Measurements from ENCODE around the gene H2BK1.

The H2BK1 gene

GRCh38 chr7:151240942-151241754, 30.9 kb upstream of the H2BK1 start:
- CTCF ChIA-PET: no interaction called here
- no peak for DNase-seq (ENCODE audit: extremely low spot score)
- TF ChIP-seq FOXA1 (IDR thresholded peaks at IDR 0.05) (no peak), ZNF384 (IDR thresholded peaks at IDR 0.05) (no peak), TARDBP (IDR thresholded peaks at IDR 0.05) (no peak), FOXM1 (IDR thresholded peaks at IDR 0.05; ENCODE audit: borderline replicate concordance) (no peak), L3MBTL2 (conservative IDR thresholded peaks at IDR 0.05) (no peak), LEF1 (IDR thresholded peaks at IDR 0.05; ENCODE audit: borderline replicate concordance) (no peak), CTBP1 (IDR thresholded peaks at IDR 0.05; ENCODE audit: borderline replicate concordance) (no peak), HDGF (IDR thresholded peaks at IDR 0.05; ENCODE audit: borderline replicate concordance) (no peak), NFRKB (IDR thresholded peaks at IDR 0.05) (no peak), FOXK2 (IDR thresholded peaks at IDR 0.05) (no peak), SP1 (IDR thresholded peaks at IDR 0.05) (no peak), SUZ12 (IDR thresholded peaks at IDR 0.05) (no peak), PKNOX1 (IDR thresholded peaks at IDR 0.05) (no peak)
- POLR2A ChIA-PET: interaction anchor here (1.3 to 2.0 kb wide), 2 partner anchors 9 to 14 kb away, joined by 5 to 10 read pairs; partner anchors contain the start of genes ABCF2 and CHPF2

- ChIA-PET CTCF (interaction anchor here (0.6 kb wide), 1 partner anchor 73 kb away, joined by 4 read pairs; no protein-coding TSS in a partner anchor), POLR2A (interaction anchor here (1.3 to 2.0 kb wide), 2 partner anchors 8 to 13 kb away, joined by 5 to 10 read pairs; partner anchors contain the start of genes ABCF2 and CHPF2)
- DNase-seq (ENCODE audit: extremely low spot score): no peak
- TF ChIP-seq FOXK2 (IDR thresholded peaks at IDR 0.05) (no peak), ELF4 (IDR thresholded peaks at IDR 0.05) (no peak), SP1 (IDR thresholded peaks at IDR 0.05) (no peak), SUZ12 (IDR thresholded peaks at IDR 0.05) (no peak), NFRKB (IDR thresholded peaks at IDR 0.05) (no peak), L3MBTL2 (conservative IDR thresholded peaks at IDR 0.05) (no peak), CTBP1 (IDR thresholded peaks at IDR 0.05; ENCODE audit: borderline replicate concordance) (no peak), FOXM1 (IDR thresholded peaks at IDR 0.05; ENCODE audit: borderline replicate concordance) (no peak), PKNOX1 (IDR thresholded peaks at IDR 0.05) (no peak), FOXA1 (IDR thresholded peaks at IDR 0.05) (no peak), HDGF (IDR thresholded peaks at IDR 0.05; ENCODE audit: borderline replicate concordance) (no peak), TARDBP (IDR thresholded peaks at IDR 0.05) (no peak), ZNF384 (IDR thresholded peaks at IDR 0.05) (no peak)
Measured at GRCh38 chr7:151240536-151240935, 30.2 kb upstream of the H2BK1 start.

GRCh38 chr7:151239837-151240459, 29.7 kb upstream of the H2BK1 start:
- no peak for DNase-seq (ENCODE audit: extremely low spot score)
- ChIA-PET CTCF (interaction anchor here (0.5 to 0.6 kb wide), 2 partner anchors 68 to 72 kb away, joined by 3 to 4 read pairs; no protein-coding TSS in a partner anchor), POLR2A (interaction anchor here (2.0 kb wide), 1 partner anchor 13 kb away, joined by 10 read pairs; the partner anchor contains the start of gene ABCF2)
- TF ChIP-seq ELF4 (IDR thresholded peaks at IDR 0.05): no peak
- no peak for TF ChIP-seq FOXA1 (IDR thresholded peaks at IDR 0.05)
- TF ChIP-seq FOXK2 (IDR thresholded peaks at IDR 0.05): no peak
- TF ChIP-seq HDGF (IDR thresholded peaks at IDR 0.05; ENCODE audit: borderline replicate concordance): no peak
- TF ChIP-seq TARDBP (IDR thresholded peaks at IDR 0.05): no peak
- TF ChIP-seq SP1 (IDR thresholded peaks at IDR 0.05): no peak
- TF ChIP-seq LEF1 (IDR thresholded peaks at IDR 0.05; ENCODE audit: borderline replicate concordance): no peak
- no peak for TF ChIP-seq PKNOX1 (IDR thresholded peaks at IDR 0.05)
- no peak for TF ChIP-seq ZNF384 (IDR thresholded peaks at IDR 0.05)
- TF ChIP-seq ARNT (IDR thresholded peaks at IDR 0.05): no peak
- TF ChIP-seq FOXM1 (IDR thresholded peaks at IDR 0.05; ENCODE audit: borderline replicate concordance): no peak
- no peak for TF ChIP-seq SUZ12 (IDR thresholded peaks at IDR 0.05)
- no peak for TF ChIP-seq L3MBTL2 (conservative IDR thresholded peaks at IDR 0.05)
- no peak for TF ChIP-seq CTBP1 (IDR thresholded peaks at IDR 0.05; ENCODE audit: borderline replicate concordance)

GRCh38 chr7:151238924-151239836, 28.9 kb upstream of the H2BK1 start:
- DNase-seq (ENCODE audit: extremely low spot score): no peak
- CTCF ChIA-PET: interaction anchor here (0.5 kb wide), 1 partner anchor 68 kb away, joined by 3 read pairs; no protein-coding TSS in a partner anchor
- POLR2A ChIA-PET: interaction anchor here (2.0 kb wide), 1 partner anchor 12 kb away, joined by 10 read pairs; the partner anchor contains the start of gene ABCF2
- TF ChIP-seq FOXA1 (IDR thresholded peaks at IDR 0.05): no peak
- TF ChIP-seq HDGF (IDR thresholded peaks at IDR 0.05; ENCODE audit: borderline replicate concordance): no peak
- TF ChIP-seq ARNT (IDR thresholded peaks at IDR 0.05): no peak
- TF ChIP-seq L3MBTL2 (conservative IDR thresholded peaks at IDR 0.05): no peak
- no peak for TF ChIP-seq FOXM1 (IDR thresholded peaks at IDR 0.05; ENCODE audit: borderline replicate concordance)
- TF ChIP-seq SUZ12 (IDR thresholded peaks at IDR 0.05): no peak
- TF ChIP-seq TARDBP (IDR thresholded peaks at IDR 0.05): no peak

Measured in HEK293T (cell line).